ENCODE results near the gene TTLL11.

DNA sequence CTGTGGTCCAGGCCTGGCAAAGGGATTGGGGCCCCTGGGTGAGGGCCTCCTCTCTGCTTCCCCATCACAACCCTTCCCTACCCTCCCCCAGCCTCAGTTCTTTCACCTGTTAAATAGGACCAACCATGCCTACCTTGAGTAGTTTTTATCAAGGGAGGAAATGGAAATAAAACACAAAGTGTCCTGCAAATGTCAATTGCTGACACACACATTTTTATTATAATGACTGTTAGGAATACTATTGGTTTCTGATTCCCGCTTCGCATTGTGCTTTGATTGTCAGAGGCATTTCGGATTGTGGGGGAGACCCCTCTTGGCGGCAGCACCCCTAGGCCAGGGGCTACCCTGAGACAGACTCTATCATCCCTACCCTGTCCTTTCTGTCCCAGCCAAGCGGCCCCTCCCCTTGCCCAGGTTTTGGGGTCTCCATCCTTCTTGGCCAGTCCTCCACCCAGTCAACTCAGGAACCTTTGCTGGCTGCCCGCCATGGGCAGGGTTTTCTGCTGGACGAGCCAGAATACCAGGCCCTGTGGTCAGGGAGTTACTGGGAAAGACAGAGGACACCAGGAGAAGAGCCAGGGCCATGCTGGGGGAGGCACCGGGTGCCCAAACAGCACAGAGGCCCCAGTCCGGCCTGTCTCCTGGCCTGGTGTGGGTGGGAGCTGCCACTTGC is 18.4 kb upstream of the TTLL11 start:
- no peak for TF ChIP-seq ISL1 (CRISPR knock-in tag; IDR thresholded peaks at IDR 0.05)
- no peak for TF ChIP-seq ZFP30 (CRISPR knock-in tag; IDR thresholded peaks at IDR 0.05)
- TF ChIP-seq, protein P1, sequence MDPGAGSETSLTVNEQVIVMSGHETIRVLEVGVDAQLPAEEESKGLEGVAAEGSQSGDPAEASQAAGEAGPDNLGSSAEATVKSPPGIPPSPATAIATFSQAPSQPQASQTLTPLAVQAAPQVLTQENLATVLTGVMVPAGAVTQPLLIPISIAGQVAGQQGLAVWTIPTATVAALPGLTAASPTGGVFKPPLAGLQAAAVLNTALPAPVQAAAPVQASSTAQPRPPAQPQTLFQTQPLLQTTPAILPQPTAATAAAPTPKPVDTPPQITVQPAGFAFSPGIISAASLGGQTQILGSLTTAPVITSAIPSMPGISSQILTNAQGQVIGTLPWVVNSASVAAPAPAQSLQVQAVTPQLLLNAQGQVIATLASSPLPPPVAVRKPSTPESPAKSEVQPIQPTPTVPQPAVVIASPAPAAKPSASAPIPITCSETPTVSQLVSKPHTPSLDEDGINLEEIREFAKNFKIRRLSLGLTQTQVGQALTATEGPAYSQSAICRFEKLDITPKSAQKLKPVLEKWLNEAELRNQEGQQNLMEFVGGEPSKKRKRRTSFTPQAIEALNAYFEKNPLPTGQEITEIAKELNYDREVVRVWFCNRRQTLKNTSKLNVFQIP (CRISPR knock-in tag; IDR thresholded peaks at IDR 0.05; ENCODE audit: borderline replicate concordance, low read depth), result no peak
- TF ChIP-seq, protein P2, sequence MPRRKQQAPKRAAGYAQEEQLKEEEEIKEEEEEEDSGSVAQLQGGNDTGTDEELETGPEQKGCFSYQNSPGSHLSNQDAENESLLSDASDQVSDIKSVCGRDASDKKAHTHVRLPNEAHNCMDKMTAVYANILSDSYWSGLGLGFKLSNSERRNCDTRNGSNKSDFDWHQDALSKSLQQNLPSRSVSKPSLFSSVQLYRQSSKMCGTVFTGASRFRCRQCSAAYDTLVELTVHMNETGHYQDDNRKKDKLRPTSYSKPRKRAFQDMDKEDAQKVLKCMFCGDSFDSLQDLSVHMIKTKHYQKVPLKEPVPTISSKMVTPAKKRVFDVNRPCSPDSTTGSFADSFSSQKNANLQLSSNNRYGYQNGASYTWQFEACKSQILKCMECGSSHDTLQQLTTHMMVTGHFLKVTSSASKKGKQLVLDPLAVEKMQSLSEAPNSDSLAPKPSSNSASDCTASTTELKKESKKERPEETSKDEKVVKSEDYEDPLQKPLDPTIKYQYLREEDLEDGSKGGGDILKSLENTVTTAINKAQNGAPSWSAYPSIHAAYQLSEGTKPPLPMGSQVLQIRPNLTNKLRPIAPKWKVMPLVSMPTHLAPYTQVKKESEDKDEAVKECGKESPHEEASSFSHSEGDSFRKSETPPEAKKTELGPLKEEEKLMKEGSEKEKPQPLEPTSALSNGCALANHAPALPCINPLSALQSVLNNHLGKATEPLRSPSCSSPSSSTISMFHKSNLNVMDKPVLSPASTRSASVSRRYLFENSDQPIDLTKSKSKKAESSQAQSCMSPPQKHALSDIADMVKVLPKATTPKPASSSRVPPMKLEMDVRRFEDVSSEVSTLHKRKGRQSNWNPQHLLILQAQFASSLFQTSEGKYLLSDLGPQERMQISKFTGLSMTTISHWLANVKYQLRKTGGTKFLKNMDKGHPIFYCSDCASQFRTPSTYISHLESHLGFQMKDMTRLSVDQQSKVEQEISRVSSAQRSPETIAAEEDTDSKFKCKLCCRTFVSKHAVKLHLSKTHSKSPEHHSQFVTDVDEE (CRISPR knock-in tag; IDR thresholded peaks at IDR 0.05), result no peak
- TF ChIP-seq TOX (CRISPR knock-in tag; IDR thresholded peaks at IDR 0.05; ENCODE audit: borderline replicate concordance), result no peak
- no peak for TF ChIP-seq PPARA (CRISPR knock-in tag; IDR thresholded peaks at IDR 0.05; ENCODE audit: borderline replicate concordance)
- no peak for TF ChIP-seq OSR1 (CRISPR knock-in tag; IDR thresholded peaks at IDR 0.05)

All from SK-N-SH treated with all-trans-retinoic acid at 6 μM for 48 hours (cell line).